Measurements from ENCODE around the gene ABCG2.
"Not testable (repeated sequence)": the region's sequence is repeated elsewhere in the genome, so short reads cannot be mapped to it uniquely, and the experiment has no call there.

ABCG2 gene

GRCh38 chr4:88163336-88163735 is 4.9 kb upstream of the ABCG2 start:
- no peak for DNase-seq

- DNase-seq, result no peak
These were observed 4.2 kb upstream of the ABCG2 start for GRCh38 chr4:88162626-88163025.

DNA sequence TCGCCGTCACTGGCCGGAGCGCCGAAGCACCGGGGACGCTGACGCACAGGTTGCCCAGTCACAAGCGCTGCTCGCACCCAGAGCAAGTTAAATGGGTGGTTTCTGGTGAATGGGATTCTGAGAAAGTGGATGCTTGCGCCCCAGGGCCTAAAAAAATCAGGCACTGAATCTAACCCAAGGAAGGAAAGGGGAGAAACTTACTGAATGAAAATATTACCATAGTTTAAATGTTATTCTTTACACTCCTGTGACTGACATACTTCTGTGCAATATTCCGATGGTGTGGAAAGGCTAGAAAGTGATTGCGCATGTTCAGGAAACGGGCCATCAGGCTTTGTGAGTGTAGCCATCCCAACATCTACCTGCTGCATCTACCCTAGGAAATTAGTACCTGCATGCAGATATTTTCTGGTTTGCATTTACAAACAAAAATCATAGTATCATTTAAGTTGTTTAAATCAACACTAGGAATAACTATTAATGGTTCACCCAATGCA is 838 bp upstream of the ABCG2 start:
- no peak for DNase-seq

GRCh38 chr4:88158038-88158488 is 376 bp downstream of the ABCG2 start:
- no peak for DNase-seq

DNA sequence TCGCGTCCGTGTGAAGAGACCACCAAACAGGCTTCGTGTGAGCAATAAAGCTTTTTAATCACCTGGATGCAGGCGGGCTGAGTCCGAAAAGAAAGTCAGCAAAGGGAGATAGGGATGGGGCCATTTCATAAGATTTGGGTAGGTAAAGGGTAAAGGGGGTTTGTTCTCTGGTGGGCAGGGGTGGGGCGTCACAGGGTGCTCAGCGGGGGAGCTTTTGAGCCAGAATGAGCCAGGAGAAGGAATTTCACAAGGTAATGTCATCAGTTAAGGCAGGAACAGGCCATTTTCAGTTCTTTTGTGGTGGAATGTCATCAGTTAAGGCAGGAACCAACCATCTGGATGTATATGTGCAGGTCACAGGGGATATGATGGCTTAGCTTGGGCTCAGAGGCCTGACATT is 6.1 kb downstream of the ABCG2 start:
- DNase-seq, result not testable (repeated sequence)

- DNase-seq, result no peak
These were observed 9.9 kb downstream of the ABCG2 start for GRCh38 chr4:88148560-88148959.

- DNase-seq, result no peak
These were observed 10.6 kb downstream of the ABCG2 start for GRCh38 chr4:88147799-88148217.

GRCh38 chr4:88146891-88147290 is 11.5 kb downstream of the ABCG2 start:
- DNase-seq, result no peak

DNA sequence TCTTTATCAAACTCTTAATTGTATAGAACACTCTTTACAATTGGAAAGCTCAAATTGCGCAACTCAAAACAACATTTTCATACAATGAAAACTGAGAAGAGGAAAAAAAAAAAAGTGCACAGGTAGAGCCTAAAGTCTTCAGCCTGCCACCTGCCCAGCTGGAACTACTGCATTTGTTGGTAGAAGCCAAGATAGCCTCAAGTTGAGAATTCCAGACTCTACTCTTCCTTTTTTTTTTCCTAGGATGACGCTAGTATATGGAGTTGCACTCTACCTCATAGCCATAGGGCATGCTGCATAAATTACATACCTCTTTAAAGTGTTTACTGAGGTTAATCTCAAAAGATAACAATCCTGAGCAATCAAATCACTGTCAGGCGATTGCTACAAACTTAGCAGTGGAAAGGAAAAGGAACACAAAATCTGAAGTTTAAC is 13.6 kb downstream of the ABCG2 start:
- no peak for DNase-seq

GRCh38 chr4:88144048-88144447 is 14.4 kb downstream of the ABCG2 start:
- no peak for DNase-seq

DNA sequence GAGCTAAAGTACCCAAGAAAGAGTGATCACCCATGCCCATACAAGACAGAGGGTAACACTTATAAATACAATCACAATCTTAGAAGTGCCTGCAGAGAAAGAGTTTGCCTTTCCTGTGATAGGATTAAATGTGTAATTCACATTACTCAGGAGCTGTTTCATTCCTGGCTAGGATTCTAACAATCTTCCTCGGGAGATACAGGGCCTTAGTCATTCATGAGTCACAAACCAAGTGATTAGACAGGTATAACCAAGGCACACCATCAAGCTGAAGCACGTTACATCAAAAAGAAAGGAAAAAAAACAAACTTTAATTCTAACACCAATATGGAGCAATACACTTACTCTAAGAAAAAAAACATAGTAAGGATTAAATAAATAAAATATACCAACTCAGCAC is 14.9 kb downstream of the ABCG2 start:
- peak; percentile 82 for DNase-seq

DNA sequence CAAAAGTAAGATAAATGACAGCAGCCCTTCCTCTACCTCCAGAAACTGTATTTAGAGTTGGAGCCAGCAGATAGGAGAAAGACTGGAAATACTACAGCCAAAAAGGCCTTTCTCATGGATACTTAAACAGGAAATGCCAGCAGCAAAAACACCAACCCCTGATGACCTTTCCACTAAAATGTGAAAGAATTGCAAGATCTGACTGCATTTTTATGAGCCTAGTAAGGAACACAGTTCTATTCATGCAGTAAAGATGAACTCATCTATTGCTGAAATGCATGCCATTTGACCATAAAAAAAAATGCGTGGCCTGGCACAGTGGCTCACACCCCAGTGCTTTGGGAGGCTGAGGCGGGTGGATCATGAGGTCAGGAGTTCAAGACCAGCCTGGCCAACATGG is 19.9 kb downstream of the ABCG2 start:
- DNase-seq, result no peak

DNA sequence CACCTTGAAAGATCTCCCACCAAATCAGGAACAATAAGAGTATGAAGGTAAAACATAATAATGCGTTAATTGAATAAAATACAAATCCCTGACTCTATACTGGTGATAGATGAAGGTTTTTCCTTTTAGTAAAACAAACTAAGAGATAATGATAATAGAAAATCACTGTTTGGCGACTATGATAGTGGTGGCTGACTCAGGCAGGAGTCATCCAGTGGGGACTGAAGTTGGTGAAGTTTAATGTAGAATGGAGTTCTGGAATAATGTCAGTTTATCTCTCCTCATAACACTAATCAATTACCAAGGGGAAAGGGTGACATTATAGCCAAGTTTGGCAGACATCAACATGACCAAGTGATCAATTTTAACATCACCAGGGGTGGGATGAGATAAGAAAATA is 21.3 kb downstream of the ABCG2 start:
- DNase-seq, result no peak

DNA sequence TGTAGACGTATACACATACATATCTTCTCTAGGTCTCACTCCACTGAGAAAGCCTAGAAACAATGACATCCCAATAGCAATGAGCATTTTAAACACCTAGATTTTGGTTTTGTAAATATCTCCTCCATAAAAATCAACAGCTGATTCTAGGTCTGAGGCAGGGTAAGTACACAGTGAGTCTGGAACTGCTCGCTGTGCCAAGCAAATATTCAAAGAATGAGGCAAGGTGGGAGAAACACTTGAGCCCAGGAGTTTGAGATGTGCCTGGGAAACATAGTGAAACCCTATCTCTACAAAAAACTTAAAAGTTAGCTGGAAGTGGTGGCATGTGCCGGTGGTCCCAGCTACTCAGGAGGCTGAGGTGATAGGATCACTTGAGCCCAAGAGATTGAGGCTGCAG is 22.2 kb downstream of the ABCG2 start:
- no peak for DNase-seq

DNA sequence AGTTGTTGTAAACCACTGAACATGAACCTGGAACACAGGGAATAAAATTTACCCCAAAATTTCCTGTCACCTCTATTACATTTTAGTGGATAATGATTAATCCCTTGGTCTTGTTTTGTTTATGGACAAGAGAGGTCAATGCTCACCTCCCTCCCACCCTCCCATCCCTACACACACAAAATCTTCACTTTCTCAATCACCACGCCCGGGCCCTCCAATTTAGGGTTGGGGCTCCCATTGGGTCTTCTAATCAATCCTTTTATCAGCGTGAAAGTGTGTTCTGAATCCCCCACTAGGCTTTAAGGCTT is 23.1 kb downstream of the ABCG2 start:
- DNase-seq, result no peak

- no peak for DNase-seq
These were observed 23.7 kb downstream of the ABCG2 start for GRCh38 chr4:88134536-88135355.

DNA sequence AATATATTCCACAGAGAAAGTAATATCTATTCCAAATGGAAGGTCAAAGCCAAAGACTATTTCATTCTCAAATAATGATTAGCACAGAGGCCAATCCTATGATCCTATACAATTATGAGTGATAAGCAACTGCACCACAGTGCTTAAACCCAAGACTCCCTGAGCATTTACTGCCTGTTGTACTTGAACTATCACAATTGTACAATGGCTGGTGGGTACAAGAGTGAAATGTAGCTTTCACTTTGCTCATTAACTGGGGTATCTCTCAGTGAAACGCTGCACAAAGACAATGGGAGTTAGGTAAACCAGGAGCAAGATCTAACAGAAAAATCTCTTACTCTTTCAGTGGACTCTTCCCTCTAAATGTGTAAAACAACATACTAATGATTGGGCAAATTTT is 24.3 kb downstream of the ABCG2 start:
- DNase-seq, result no peak

- DNase-seq, result no peak
These were observed 27.7 kb downstream of the ABCG2 start for GRCh38 chr4:88130544-88131305.

DNA sequence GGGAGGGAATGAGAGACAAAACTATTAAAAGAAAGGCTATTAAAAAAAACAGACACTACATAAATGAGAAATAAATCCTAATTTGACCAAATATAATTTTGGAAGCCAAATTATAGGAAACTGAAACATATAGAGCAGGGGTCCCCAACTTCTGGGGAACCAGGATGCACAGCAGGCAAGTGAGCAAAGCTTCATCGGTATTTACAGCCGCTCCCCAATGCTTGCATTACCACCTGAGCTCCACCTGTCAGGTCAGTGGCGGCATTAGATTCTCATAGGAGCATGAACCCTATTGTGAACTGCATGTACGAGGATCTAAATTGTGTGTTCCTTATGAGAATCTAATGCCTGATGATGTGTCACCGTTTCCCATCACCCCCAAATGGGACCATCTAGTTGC is 28.4 kb downstream of the ABCG2 start:
- DNase-seq, result no peak

- not testable (repeated sequence) for DNase-seq
These were observed 36.2 kb downstream of the ABCG2 start for GRCh38 chr4:88122260-88122659.

DNA sequence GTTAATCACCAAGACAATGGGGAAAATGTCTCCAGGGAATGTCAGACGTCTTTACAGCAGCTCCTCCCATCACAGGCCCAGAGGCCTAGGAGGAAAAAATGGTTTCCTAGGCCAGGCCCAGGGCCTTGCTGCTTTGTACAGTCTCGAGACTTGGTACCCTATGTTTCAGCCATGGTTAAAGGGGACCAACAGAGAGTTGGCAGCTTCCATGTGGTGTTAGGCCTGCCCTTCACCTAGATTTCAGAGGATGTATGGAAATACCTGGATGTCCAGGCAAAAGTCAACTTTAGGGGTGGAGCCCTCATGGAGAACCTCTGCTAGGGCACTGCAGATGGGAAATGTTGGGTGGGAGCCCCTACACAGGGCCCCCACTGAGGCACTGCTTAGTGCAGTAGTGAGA is 38.5 kb downstream of the ABCG2 start:
- DNase-seq, result no peak

DNA sequence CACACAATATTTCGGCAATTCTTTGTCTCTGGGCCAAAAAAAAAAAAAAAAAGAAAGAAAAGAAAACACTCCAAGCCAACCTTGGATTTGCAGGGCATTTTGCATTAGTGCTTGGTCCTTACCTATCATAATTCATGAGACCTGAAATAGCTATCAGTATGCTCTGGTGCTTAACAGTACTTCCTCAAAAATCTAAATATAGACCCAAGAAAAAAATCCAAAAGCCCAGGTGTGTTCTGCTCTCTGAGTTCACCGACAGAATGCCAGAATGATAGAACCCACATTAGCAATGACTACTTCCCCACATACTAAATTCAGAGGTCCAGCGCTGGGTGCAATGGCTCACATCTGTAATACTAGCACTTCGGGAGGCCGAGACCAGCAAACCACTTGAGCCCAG is 42.9 kb downstream of the ABCG2 start:
- no peak for DNase-seq

DNA sequence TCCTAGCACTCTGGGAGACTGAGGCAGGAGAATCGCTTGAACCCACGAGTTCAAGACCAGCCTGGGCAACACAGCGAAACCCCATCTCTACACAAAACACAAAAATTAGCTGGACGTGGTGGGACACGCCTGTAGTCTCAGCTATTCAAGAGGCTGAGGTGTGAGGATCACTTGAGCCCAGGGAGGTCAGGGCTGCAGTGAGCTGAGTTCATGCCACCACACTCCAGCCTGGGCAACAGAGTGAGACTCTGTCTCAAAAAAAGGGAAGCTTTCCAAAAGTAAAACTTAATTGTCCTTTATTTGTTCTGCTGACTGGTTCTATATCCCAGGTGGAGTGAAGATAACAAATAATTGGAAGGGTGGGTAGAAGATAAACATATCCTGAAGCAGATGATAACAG is 45.6 kb downstream of the ABCG2 start:
- no peak for DNase-seq

GRCh38 chr4:88110826-88111225 is 47.6 kb downstream of the ABCG2 start:
- DNase-seq, result no peak
